HG03432 (cell line): ENCODE measurements around the gene KIRREL1.

Source experiments
- ATAC-seq: cut with Tn5 transposase; IDR thresholded peaks from one replicate; pipeline ENCODE4 v1.9.1; 2021; ENCODE audit warnings: mild to moderate bottlenecking, moderate library complexity; ENCODE audit not compliant: unreplicated experiment

KIRREL1 gene

DNA sequence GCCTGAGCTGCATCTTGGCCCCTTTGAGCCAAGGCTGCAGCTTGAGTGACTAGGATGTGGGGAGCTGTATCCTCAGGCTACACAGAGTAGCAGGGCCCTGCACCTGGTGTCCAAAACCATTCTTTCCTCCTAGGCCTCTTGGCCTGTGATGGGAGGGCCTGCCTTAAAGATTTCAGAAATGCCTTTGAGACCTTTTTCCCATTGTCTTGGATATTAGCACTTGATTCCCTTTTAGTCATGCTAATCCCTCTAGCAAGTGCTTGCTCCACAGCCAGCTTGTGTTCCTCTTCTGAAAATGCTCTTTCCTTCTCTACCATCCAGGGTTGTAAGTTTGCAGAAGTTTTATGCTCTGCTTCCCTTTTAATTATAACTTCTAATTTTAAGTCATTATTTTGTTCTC is 21.7 kb upstream of the KIRREL1 start:
- ATAC-seq, result no peak

DNA sequence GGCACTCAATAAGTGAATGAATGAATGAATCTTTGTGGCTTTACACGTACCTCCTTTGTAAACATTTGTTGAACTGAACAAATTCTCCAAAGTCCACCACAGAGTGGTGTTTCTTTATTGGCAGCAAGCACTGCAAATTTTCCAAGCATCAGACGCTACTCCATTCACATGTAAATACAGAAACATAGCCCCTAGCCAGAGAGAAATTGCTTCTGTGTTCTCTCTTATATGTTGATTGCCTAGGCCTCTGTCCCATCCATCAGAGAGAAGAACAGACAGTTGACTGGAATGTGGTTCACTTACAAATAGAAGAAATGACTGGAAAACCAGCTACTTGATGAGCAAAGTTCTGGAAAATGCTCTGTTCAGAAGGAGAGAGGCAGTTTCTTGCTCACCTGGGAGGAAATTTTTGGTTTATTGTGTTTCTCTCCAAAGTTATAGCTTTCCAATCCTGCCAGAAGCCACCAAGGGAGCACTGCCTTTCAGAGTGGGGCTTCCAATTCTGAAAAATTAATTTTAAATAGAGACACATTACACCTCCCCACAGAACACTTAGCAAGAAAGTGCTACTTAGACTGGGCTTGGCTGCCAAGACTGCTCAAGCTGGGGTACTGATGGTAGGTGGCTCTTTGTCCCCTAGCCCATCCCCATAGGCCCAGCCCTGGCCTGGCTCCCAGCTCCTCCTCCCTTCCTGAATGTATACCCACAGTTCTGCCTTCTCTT is 18.1 kb upstream of the KIRREL1 start:
- ATAC-seq, result no peak

DNA sequence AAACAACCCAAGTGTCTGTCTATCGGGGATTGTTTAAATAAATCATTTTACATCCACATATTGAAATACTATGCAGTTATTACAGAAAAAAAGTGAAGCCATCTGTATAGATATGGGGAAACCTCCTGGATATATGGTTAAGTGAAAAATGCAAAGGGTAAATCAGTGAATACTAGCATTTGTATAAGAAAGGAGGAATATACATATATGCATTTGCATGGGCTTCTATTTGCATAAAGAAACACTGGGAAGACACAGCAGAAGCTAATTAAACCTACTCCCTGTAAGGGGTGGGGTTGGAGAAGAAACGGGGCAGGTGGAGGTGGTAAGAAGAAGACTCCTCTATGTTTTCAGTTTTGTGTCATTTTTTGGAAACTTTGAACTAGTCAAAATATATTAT is 16.6 kb upstream of the KIRREL1 start:
- no peak for ATAC-seq

DNA sequence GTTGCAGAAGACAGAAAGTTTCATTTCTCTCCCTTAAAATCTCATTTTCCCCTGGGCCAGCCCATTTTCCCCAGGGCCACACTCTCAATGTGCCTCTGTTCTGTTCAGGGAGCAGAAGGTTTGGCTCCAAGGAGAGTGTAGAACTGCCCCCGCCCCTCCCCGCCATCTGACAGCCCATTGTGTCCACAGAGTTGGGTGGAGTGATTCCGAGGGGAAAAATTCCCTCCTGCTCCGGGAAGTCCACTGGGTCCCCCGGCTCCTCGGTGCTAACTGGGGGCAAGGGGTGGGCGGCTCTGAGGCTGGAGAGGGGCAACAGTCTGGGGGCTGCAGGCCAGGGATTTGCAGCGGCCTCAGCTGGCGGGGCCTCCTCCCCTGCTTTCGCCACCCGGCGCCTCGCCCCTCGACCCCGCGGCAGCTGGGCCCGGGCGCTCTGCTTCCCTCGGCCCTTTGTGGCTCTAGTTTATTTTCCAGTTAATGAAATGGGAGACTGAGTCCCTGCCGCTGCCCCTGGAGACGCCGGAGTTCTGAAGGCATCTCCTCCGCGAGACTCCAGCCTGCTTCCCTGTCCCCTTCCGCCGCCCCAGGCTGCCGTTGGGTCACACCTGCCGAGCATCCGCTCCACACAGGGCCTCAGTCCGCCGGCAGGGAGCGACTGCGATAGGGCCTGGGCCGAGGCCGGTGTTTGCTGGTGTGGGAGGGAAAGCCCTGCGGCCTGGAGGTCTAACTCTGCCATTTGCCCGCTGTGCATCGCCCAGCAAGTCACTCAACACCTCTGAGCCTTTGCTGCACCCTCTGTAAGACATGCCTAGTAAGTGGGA is 14.7 kb upstream of the KIRREL1 start:
- no peak for ATAC-seq

DNA sequence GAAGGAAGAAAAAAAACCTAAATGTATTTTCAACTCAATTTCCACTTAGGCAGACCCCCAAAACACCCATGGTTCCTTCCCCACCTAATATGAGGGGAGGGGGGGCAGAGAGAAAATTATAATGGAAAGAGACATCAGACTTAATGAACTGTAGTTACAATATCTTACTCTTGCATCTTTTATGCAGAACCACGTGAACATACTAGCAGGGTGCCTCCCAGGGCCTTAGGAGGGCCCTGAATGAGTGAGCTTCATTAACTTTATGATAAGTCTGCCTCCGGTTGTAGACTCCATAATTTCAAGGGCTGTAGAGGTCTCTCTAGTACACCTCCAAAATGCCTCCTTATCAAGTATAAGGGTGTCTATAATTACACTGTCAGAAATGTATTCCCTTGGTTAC is 11.3 kb upstream of the KIRREL1 start:
- ATAC-seq, result no peak

DNA sequence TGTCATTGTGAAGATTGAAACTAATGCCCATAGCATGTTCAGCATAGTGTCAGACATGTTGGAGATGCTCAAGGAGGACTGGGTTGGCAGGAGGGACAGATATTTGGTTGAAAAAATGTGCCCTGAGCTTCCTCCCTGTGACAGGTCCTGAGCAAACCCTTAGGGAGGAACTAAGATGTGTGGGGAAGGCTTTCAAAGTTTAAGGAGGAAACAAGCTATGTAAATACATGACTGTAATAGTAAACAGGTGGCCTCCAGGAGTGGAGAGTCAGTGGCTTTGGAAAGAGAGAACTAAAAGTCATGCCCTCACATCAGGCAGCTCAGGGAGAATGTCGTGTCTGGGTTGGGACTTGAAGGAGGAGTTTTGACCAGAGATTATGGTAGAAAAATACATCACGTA is 9.7 kb upstream of the KIRREL1 start:
- ATAC-seq, result no peak

DNA sequence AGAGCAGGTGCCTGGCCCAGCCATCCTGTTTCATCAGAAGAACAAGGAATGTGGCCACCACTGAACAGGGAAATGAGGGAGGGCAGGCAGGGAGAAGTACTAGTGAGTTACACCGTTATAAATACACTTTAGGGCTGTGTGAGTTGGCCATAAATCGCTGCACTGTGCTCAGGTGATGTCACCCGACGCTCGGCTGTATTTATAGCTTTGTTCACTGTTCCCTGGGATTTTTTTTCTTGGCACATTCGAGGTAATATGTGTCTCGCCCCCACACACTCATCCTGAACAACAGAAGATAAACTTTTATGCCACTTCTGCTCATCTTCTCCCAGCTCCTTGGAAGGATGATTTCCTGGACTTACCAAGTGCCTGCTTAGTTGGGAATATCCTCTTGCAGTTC is 9.0 kb upstream of the KIRREL1 start:
- no peak for ATAC-seq

DNA sequence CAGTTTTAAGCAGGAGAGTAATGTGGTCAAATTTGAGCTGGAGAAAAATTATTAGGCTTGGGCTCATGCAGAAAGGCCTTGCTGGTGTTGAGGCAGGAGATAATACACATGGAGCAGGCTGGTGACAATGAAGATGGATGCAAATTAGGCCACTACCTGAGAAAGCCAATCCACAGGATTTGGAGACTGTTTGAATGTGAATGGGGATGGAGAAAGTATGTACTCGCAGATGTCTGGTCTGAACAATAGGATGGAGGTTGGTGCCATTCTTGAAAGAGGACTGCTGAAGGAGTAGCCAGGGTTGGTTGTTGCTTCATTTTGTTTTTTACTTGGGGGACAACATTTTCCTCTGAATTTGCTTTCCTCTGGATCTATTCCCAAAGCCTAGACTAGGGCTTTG is 8.0 kb upstream of the KIRREL1 start:
- no peak for ATAC-seq

DNA sequence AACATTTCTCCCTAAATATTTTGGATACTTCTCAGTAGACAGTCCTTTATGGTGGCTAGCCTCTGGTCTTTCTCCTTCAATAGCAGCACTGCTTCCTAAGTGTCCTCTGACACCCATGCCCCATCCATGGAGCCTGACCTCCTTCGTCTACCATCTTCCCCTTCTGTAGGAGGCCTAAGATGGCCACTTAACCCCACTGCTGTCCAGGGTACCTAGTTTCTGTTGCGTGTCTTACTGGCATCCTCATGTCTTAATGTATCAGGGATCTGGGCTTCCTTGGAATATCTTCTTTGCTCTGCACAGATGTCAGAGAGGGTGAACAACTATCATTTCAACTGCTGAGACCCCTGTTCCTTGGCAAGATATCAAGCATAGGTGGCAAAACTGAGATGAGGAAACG is 5.4 kb upstream of the KIRREL1 start:
- no peak for ATAC-seq

DNA sequence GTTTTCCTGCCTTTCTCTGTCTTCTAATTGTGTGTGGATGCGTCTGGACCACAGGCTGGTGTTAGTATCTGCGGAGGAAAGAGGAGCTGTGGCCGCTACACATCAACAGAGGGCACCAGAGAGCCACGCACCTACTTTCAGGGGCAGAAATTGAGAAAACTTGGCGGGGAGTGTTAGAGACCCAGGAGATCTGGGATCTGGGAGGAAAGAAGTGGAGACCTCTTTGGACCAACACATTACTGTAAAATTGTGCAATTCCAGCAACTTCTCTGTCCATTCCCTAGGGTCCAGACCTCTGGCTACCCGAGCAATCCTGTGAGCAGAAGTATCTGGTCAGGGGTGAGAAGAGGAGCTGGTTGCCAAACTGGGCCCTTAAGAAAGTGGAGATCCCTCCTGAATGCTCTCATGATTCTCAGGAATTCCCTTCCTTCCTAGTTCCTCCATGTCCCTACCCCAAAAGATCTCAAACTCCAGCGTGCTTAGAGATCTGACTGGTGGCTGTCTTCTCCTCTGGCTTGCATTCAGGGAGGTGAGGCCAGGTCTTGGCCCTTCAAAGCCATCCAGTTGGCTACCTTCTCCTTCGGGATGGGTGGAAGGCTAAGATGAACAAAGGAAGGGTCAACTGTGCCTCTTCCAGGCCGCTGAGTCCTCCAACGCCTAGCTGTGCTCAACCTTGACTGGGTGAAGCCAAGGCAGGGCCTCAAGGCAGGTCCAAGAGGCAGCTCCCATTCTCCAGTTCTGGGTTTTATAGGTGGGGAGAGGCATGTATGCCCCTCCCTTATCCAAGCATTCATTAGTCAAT is 1.2 kb upstream of the KIRREL1 start:
- ATAC-seq, result no peak

DNA sequence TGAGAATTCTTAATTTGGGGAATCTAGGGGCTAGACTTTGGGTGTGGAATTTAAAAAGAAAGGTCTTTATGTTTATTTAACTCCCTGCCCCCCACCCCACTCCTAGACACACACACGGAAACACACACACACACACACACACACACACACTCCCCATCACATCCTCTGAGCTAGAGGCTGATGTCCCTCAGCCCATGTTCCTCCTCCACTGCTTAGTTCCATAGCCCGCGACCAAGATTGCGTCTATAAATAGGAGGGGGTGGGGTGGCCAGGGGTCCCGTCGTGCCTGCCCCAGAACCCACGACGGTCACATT is 655 bp upstream of the KIRREL1 start:
- no peak for ATAC-seq

DNA sequence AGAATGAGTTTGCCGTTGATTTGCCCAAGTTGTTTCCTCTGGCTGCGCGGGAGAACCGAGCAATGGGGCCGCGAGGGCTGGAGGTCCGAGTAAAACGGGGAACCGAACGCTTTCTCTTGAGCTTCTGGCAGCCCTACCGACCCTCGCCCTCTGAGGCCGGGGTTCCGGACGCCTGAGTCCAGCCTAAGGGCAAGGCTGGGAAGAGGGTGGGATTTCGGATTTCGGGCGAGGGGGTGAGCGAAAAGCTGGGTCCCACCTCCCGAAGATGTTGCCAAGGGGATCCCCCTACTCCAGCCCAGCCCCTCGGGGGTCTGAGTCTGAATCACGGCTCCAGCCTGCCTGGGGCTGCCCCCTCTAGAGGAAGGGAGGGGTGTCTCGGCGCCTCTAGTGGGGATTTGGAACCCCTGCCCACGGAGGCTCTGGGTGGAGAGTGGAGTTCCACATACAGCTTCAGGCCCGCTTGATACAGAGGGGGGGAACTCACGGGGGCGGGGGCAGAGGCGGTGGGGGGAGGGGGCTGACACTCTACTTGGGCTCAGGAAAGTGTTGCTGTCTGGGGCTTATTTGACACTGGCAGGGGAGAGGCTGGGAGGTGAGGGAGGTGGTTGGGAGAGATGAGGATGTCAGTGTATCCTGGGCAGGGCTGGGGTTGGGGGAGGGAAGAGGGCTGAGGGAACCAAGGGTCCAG is 617 bp downstream of the KIRREL1 start:
- ATAC-seq, result no peak

DNA sequence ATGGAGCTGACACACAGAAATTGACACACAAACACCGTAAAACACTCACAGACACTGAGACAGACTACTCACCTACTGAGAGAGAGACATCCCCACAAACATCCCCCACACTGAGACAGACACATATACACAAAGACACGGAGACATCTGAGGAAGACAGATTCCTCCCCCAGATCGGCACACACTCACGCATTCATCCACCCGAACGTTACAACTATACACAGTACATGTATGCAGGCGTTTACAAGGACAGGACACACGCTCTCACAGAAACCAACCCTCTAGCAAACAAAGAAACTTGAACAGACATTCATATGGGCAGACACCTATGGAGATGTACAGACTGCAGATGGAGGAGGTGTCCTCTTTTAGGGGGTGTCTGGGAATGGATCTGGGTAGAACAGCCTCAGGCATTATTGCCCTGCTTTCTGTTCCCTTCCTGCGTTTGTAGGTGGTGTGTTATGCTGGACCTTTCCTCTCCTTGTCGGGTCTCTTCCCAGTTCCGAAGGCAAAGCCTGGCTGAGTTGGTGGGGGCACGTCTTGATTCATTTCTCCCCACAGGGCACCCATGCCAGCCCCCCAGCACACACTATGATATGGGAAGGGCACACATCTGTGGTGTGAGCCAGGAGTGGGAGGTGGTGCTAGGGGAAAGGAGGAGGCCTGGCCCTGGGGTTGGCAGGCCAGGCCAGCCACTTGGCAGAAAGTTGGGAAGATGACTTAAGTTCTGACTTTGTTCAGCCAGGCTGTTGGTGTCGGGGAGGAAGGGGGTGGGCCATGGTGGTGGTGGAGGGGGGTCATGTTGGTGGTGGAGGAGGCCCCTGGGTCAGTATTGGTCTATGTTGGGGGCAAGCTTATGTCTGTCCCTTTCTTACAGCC is 1.5 kb downstream of the KIRREL1 start:
- no peak for ATAC-seq

DNA sequence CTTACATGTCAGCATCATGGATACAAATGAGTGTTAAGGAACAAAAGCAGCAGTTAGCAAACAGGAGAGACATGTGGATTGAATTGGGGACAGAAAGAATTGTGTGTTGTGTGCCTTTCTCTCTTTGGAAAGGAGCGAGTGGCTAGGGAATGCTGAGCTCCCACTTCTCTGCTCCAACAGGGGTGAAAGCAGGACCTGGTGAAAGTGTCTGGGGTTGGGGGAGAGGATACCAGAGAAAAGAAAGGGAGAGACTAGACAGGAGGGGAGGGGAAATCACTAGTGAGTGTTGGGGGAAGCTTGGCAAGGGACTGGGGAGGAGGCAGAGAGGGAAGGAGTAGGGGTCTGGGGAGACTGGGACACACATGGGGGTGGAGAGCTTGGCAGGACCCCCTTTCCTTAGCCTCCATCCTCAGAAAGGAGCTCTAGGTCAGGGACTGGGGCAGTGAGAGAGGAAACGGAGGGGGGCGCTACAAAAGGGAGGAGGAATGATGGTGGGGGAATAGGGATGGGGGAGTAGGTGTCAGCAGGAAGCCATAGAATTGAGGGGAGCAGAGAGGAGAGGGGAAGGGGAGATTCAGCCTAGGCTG is 2.2 kb downstream of the KIRREL1 start:
- no peak for ATAC-seq

DNA sequence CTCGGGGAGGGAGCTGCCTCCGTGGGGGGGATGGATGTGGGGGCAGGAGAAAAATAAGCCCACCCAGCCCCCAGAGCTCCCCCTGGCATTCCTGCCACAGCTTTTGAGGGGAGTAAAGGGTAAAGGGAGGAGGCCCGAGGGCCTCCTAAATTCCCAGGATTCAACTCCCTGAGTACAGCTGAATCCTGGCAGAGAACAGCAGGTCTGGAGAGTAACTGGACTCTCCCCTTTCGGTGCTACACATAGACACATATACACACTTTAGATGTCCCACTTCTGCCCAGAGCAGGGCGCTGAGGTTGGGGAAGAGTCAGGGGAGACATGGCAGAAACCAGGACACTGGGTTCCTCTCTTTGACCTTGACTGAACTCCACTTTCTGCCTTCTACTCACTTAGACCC is 3.0 kb downstream of the KIRREL1 start:
- no peak for ATAC-seq

DNA sequence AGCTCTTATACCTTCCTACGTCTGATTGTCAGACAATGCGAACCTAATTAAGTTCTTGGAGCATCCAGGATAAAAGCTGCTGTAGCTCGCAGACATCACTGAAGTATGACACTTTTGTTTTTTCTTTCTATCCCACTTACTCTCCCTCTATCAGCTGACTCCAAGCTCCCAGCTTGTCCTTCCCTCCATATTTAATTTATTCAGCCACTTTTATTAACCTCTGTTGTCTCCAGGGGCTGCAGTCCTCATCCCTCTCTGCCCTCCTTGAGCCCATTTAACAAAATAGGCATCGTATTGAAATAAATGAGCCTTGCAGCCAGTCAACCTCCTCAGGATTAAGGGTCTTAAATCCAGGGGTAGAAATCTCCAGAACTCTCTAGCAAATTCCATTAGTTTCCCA is 7.1 kb downstream of the KIRREL1 start:
- ATAC-seq, result no peak

DNA sequence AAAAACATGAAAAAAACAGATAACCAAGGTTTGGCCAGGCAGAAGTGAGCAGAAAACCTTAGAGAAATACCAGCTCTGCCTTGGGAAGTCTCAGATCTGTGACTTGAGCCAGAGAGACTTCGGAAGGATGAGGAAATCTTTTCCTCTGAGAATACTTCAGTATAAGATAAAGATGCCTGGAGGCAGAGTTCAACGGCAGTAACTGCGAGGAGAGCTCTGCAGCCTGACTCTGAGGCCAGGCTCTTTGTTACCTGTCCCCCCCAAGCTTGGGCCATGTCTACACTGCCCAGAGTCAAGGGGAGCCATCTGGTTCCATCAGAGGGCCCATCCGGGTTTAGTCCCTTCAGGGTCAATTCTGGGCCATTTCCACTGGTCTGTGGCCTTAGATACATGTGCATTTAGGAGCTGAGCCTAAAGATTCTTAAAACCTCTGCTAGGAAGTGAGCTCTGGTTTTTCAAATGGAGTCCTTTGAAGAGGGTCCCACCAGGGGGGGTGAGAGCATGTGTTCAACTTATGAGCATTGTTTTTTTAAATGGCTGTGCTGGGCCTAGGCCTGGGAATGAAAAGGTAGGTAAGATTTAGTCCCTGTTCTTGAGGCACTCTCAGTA is 8.7 kb downstream of the KIRREL1 start:
- no peak for ATAC-seq

DNA sequence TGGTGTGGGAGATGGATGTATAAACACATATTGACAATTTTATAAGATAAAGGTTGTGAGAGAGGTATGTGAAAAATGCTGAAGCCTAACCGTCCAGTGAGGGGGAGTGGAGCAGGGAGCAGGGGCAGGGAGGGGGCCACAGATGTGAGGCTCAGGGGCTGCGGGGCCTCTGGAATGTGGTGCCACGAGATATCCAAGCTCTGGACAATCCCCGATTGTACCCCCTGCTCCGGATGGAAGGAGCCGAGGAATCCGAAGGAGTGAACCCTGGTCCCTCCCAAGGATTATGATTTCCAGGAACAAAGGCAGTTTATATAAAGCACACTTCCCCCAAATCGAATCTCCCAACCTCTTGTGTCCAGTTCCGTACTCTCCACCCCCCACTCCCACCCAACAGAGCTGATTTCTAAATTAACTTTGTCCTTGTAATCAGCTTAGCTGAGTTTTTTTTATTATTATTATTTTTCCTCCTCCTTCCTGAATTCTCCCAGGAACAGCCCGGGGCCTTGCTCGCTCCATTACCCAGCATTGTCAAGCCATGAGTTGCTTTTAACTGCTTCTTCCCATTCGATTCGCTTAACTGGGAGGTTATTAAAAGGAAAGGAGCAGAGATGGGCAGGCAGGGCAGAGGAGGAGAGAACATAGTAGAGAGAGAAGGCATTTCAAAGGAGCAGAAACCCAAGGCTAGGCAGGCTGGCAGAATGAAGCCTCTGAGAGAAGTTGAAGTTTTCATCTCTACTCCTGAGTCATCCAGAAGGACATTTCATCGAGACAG is 9.4 kb downstream of the KIRREL1 start:
- no peak for ATAC-seq

DNA sequence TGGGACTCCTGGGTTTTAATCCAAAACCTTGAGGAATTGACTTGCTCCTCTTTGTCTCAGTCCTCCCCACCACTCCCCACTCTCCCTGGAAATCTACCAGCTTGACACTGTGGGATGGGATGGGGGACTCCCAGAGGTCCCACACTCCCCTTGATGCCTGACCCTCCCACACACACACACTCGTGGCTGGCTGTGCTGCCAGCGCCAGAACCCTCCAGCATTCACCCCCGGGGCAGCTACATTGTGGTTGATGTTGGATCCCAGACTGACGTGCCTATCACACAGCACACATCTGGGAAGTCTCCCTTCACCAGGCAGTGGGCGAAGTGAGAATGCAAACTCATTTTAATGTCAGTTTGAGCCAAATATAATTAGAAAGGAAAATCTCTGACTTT is 10.0 kb downstream of the KIRREL1 start:
- ATAC-seq, result no peak
